HG02610 (cell line): ENCODE measurements around the gene PHGDH.

Experiments used
- ATAC-seq: cut with Tn5 transposase; IDR thresholded peaks from one replicate; pipeline ENCODE4 v1.9.1; 2021; ENCODE audit warnings: mild to moderate bottlenecking, moderate library complexity; ENCODE audit not compliant: unreplicated experiment

The PHGDH gene

DNA sequence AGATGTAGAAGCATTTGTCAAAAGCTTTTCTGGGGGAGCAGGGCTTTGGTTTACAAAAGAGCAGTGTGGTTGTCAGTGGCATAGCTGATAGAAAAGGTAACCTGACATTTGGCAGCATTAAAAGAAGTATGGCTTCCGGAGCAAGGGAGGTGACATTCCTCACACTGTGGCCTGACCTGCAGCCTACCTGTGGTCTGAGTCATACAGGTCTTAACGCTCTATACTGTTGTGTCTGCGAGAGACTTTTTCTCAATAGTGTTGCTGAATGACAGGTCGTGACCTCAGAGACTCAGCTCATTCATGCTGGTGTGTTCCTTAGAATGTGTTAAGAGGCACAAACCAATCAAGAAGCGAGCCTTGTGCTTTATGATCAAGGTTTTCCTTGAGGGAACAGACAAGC, 19.3 kb downstream of the PHGDH start:
- no peak for ATAC-seq

DNA sequence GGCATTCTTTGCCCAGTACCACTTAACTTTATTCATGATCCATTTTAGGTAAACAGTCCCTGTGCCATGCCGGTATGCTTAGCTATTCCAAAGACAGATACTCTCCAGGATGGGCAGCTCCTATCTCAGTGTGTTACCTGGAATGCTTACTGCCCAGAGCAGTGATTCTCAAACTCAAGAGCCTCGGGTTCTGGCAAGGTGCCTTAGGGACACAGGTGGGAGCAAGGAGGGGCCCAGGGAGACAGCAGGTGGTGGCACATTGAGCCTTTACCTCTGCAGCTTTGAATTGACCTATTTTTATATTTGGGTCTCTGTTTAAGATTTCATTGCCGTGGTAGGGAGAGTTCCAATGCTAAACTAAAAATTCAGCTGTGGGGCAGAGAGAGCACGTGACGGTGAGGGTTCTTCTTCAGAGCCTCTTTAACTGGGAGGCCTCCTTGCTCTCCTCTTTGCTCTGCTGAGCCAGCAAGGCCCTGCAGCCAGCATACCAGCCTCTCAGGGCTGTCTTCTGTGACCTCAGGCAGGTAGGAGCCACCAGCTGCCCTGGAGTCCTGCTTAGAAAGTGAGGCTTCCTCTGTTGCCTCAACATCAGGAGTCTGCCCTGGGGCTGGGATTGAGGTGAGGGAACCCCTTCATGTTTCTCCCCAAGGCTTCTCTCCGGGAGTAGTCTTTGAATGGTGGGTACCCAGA, 20.2 kb downstream of the PHGDH start:
- no peak for ATAC-seq

DNA sequence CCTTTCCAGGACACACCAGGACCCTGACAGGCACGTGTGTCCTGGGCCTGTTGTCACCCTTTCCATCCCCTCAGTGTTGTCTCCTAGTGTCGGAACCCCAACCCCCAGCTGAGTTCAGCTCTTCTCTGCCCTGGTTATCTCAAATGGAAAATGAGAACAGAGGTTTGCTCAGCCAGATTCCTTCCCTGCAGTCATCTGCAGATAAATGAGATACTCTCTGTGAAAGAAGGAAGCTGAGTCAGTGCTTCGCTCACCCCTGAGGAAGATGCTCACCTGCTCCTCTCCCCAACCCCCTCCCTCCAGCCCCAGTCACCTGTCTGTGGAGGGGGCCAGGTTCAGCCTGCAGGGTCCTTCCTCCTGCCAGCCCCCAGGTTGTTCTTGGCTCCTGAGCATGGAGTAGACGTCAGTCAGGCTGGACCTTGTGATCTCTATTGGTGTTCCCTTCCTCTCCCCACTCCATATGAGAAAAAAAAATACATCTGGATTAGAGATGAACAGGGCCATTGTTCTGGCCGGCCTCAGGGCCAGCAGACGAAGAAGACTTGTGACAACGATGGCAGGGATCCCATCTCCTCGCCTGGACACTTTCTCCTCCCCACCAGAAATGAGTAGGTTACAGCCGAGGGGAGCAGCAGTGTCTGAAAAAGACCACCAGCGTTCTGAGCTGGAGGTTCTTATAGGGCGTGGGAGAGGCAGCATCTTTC, 20.9 kb downstream of the PHGDH start:
- ATAC-seq = no peak

DNA sequence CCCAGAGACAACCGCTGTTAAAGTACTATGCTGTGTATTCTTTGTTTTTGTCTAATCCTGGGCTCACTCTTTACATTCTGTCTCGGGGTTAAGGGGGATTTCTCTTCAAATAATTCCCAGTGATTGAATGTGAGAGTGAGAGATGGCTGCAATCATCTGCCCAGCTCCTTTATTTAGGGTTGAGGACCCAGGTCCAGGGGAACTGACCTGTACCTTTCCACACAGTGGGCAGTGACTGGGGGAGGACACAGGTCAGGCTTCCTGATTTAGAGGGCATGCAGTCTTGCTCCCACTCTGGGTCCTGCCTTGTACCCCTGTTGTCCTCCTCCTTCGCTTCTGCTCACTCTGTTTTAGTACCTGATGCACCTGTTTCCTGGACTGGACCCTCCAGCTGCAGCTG, 22.0 kb downstream of the PHGDH start:
- ATAC-seq = no peak

GRCh38 chr1:119735217-119735616, 23.5 kb downstream of the PHGDH start:
- no peak for ATAC-seq

DNA sequence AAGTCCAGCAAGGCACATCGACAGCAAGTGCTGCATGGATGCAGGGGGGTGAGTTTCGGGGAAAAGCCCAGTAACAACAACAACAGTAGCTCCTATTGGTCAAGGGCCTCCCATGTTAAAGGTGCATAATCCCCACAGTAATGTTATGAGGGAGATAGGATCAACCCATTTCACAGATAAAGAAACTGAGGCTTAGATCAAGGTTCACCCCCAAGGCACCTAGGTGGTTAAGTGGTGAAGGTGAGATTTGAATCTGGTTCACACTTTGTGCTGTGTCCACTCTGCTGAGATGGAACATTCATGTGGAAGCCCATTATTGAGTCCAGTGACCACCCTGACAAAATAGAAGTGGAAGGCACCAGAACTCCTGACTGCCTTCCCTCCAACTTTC, 24.9 kb downstream of the PHGDH start:
- no peak for ATAC-seq

DNA sequence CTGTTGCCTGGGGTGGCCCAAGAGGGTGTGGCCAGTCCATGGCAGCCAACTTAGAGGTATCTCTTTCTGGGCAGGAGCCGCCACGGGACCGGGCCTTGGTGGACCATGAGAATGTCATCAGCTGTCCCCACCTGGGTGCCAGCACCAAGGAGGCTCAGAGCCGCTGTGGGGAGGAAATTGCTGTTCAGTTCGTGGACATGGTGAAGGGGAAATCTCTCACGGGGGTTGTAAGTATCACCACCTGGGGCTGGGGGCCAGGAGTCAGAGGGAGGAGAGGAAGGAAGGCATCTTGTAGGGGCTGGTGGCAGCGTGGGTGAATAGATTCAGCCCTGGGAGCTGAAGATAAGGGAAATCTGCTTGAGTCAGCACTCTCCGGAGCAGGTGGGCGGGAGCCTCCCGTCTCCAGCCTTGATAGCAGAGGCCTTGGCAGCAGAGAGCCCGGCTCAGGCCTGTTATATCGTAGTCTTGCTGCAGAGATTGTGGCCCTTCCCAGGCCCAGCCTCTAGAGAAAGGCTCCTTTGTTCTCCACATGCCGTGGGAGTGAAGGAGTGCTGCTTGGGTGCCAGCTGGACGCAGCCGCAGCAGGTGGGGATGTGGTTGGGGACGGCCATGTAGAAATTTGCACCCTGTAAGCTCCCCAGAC, 25.4 kb downstream of the PHGDH start:
- no peak for ATAC-seq

GRCh38 chr1:119738100-119738720, 26.5 kb downstream of the PHGDH start:
- no peak for ATAC-seq

- no peak for ATAC-seq
These were observed 27.4 kb downstream of the PHGDH start for GRCh38 chr1:119739150-119739549.

DNA sequence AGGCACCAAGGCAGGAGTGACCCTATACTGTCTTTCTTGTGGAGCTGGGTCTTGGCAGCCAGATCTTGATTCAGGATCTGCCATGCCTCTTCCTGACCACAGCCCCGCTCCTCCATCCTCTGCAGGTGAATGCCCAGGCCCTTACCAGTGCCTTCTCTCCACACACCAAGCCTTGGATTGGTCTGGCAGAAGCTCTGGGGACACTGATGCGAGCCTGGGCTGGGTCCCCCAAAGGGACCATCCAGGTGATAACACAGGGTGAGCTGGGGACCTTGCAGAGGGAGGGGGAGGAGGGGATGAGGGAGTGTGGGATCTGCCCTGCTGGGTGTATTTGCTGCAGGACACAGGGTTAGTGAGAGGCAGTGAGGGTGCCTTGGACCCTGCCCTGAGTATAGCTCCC, 28.5 kb downstream of the PHGDH start:
- ATAC-seq = no peak

- ATAC-seq = no peak
These were observed 29.4 kb downstream of the PHGDH start for GRCh38 chr1:119740896-119741780.

GRCh38 chr1:119742202-119742601, 30.5 kb downstream of the PHGDH start:
- no peak for ATAC-seq

DNA sequence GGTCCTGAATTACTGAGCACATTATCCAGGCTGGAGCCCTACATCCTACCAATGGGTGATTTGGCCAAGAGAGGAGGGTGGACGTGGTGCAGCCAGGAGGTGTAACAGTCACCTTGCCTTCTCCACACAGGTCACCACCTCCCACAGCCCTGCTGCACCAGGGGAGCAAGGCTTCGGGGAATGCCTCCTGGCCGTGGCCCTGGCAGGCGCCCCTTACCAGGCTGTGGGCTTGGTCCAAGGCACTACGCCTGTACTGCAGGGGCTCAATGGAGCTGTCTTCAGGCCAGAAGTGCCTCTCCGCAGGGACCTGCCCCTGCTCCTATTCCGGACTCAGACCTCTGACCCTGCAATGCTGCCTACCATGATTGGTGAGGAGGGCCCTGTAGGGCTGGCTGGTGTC, 30.9 kb downstream of the PHGDH start:
- ATAC-seq = no peak

DNA sequence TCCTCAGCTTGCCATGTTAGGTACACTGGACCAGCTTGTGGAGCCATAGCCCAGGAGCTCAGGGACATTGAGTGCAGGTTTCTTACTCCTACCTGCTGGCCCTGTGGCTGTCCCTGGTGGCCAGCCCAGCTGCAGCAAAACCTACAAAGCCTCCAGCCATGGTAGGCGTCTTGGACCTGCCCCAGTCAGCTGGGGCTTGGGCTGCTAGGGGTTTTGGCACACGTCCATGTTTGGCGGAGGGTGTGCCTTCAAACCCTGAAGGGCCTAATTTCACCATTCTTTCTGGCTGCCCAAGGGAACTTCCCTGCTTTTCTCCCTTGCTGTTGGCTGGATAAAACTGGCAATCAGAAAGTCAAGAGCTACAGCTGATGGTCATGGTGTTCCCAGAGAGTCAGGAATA, 31.6 kb downstream of the PHGDH start:
- ATAC-seq = no peak

GRCh38 chr1:119743776-119744597, 32.3 kb downstream of the PHGDH start:
- ATAC-seq = no peak

DNA sequence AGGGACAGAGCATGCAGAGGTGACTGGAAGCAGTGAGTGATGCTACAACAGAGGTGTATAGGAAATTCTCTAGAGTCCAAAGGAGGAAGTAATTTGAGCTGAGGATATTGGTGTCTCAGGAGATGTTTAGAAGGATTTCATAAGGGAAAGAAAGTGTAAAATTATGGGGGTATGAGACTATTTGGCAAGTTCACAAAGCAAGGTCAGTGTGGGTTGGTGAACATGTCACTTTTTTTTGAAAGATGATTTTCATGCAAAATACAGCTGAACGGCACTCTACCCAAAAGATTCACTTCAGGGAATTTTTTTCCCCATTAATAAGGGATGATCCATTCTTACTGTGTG, 32.8 kb downstream of the PHGDH start:
- ATAC-seq = no peak

- no peak for ATAC-seq
These were observed 33.3 kb downstream of the PHGDH start for GRCh38 chr1:119745034-119745433.

- ATAC-seq = no peak
These were observed 35.7 kb downstream of the PHGDH start for GRCh38 chr1:119747451-119747850.

DNA sequence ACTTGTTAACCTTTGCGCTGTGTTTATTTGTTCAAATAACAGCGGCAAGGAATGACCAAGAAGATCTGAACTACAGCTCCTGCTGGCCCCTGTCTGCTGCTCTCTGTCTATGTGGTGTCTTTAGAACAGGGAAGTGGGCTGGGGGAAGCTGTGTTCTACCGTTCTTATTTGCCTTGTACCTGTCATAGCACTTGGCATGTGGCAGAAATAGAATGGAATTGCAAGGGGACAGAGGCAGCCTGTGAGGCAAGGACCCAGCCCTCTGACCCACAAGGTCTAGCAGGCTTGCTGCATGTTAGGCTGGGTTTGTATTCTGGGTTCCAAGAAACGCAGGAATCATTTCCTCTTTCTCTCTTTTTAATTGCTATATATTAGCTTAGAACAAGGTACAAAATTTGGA, 36.3 kb downstream of the PHGDH start:
- ATAC-seq = no peak

DNA sequence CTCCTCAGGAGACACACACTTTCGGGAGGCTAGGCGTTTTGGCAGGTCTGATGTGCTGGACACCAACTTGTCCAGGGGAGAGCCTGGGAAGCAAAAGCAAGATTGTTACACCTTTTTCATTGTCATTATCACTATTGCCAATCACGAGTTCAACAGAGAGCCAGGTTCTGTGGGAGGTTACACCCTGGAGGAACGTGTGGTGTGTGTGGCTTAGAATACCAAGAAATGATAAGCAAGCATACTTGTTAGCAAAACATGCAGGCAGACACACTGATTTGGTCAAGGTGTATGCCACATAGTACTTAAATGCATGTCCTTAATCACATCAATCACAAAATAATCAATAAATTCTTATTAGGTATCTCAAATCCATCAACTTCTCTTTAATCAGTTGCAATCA, 40.9 kb downstream of the PHGDH start:
- ATAC-seq = no peak
